ENCODE measurements around the gene SLAMF6. TPM values are rescaled to one million over a fixed set of nuclear protein-coding genes. Genes with fewer than 3 reads are reported as not detected.
"Not testable (repeated sequence)": the region's sequence is repeated elsewhere in the genome, so short reads cannot be mapped to it uniquely, and the experiment has no call there.

Gene SLAMF6
- total RNA-seq, 2 experiments from 2014 or later = 42.8 to 43.9 TPM

- ATAC-seq (no peak), DNase-seq (no peak)
- Mint-ChIP-seq H3K27me3 (no peaks in the 10 kb centered on the region), H3K36me3 (ENCODE audit: low read depth) (peaks cover 25% of the 10 kb centered on the region), H3K9me3 (peaks cover 27% of the 10 kb centered on the region), H3K27ac (no peak overlapping the region), H3K4me3 (no peak overlapping the region), H3K4me1 (ENCODE audit: low read depth) (peaks cover 50% of the 10 kb centered on the region)
- ChIA-PET CTCF (interaction anchor here (1.0 to 1.2 kb wide), 2 partner anchors 71 to 107 kb away, joined by 3 to 4 read pairs; no protein-coding TSS in a partner anchor), POLR2A (interaction anchor here (1.0 kb wide), 1 partner anchor 9 kb away, joined by 3 read pairs; no protein-coding TSS in a partner anchor)
- intact Hi-C loops (cut with micrococcal nuclease) = no loop called here
- TF ChIP-seq, protein P1, sequence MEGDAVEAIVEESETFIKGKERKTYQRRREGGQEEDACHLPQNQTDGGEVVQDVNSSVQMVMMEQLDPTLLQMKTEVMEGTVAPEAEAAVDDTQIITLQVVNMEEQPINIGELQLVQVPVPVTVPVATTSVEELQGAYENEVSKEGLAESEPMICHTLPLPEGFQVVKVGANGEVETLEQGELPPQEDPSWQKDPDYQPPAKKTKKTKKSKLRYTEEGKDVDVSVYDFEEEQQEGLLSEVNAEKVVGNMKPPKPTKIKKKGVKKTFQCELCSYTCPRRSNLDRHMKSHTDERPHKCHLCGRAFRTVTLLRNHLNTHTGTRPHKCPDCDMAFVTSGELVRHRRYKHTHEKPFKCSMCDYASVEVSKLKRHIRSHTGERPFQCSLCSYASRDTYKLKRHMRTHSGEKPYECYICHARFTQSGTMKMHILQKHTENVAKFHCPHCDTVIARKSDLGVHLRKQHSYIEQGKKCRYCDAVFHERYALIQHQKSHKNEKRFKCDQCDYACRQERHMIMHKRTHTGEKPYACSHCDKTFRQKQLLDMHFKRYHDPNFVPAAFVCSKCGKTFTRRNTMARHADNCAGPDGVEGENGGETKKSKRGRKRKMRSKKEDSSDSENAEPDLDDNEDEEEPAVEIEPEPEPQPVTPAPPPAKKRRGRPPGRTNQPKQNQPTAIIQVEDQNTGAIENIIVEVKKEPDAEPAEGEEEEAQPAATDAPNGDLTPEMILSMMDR (IDR thresholded peaks at IDR 0.05) = no peak
These were observed 14.9 kb upstream of the SLAMF6 start for GRCh38 chr1:160537714-160538665.

DNA sequence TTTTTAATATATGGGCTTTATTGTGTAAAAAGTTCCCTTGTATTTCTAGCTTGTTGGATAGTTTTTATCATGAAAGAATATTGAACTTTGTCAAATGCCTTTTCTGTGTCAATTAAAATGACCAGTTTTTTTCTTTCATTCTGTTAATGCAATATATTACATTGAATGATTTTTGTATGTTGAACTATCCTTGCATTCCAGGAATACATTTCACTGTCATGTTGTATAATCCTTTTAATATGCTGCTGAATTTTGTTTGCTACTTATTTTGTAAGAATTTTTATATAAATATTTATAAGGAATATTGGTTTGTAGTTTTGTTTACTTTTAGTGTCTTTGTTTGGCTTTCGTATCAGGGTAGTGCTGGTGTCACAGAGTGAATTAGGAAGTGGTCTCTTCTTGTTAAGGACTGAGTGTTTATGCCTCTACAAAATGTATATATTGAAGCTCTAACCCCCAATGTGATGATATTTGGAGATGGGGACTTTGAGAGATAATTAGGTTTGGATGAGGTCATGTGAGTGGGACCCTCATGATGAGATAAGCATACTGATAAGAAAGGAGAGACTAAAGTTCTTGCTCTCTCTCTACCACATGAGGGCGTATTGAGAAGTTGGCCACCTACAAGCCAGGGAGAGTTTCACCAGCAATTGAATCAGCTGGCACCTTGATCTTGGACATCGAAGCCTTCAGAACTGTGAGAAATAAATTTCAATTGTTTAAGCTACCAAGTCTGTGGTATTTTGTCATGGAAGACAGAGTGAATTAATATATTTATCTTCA is 12.0 kb upstream of the SLAMF6 start:
- Mint-ChIP-seq H3K9me3 (peaks cover 33% of the 10 kb centered on the region), H3K36me3 (ENCODE audit: low read depth) (peaks cover 27% of the 10 kb centered on the region), H3K4me3 (no peak overlapping the region), H3K27me3 (no peaks in the 10 kb centered on the region), H3K27ac (no peak overlapping the region), H3K4me1 (ENCODE audit: low read depth) (peaks cover 31% of the 10 kb centered on the region)
- CTCF ChIA-PET = interaction anchor here (0.6 to 2.7 kb wide), 8 partner anchors 9 to 106 kb away, joined by 3 to 10 read pairs (median 4); partner anchors contain the start of gene SLAMF6
- TF ChIP-seq, protein P1 (IDR thresholded peaks at IDR 0.05) = peak; percentile 13
- POLR2A ChIA-PET = interaction anchor here (1.5 to 1.7 kb wide), 2 partner anchors 12 to 33 kb away, joined by 3 to 10 read pairs; partner anchors contain the start of gene SLAMF6
- intact Hi-C loops (cut with micrococcal nuclease) = no loop called here
- ATAC-seq = no peak
- no peak for DNase-seq

DNA sequence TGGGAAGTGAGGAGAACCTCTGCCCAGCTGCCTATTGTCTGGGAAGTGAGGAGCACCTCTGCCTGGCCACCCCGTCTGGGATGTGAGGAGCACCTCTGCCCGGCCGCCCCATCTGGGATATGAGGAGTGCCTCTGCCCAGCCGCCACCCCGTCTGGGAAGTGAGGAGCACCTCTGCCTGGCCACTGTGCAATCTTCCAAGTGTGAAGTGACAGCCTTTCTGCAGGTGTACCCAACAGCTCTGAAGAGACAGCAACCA is 9.4 kb upstream of the SLAMF6 start:
- Mint-ChIP-seq H3K36me3 (ENCODE audit: low read depth) (peaks cover 38% of the 10 kb centered on the region), H3K9me3 (peaks cover 45% of the 10 kb centered on the region), H3K4me1 (ENCODE audit: low read depth) (peaks cover 30% of the 10 kb centered on the region)
- ATAC-seq; POLR2A ChIA-PET; H3K27ac Mint-ChIP-seq; intact Hi-C loops (cut with micrococcal nuclease); H3K4me3 Mint-ChIP-seq; CTCF ChIA-PET; H3K27me3 Mint-ChIP-seq; DNase-seq: not testable (repeated sequence)

GRCh38 chr1:160531809-160532556 is 8.9 kb upstream of the SLAMF6 start:
- ATAC-seq; H3K27ac Mint-ChIP-seq; DNase-seq; POLR2A ChIA-PET; H3K27me3 Mint-ChIP-seq; CTCF ChIA-PET; H3K4me3 Mint-ChIP-seq; intact Hi-C loops (cut with micrococcal nuclease): not testable (repeated sequence)
- Mint-ChIP-seq H3K36me3 (ENCODE audit: low read depth) (peaks cover 42% of the 10 kb centered on the region), H3K4me1 (ENCODE audit: low read depth) (peaks cover 32% of the 10 kb centered on the region), H3K9me3 (peaks cover 47% of the 10 kb centered on the region)

DNA sequence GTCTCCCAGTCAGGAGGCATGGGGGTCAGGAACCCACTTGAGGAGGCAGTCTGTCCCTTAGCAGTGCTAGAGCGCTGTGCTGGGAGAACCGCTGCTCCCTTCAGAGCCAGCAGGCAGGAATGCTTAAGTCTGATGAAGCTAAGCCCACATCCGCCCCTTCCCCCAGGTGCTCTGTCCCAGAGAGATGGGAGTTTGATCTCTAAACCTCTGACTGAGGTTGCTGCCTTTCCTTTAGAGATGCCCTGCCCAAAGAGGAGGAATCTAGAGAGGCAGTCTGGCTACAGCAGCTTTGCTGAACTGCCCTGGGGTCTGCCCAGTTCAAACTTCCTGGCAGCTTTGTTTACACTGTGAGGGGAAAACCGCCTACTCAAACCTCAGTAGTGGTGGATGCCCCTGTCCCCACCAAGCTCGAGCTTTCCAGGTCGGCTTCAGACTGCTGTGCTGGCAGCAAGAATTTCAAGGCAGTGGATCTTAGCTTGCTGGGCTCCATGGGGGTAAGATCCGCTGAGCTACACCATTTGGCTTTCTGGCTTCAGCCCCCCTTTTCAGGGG is 6.4 kb upstream of the SLAMF6 start:
- peak; percentile 17 for ATAC-seq
- H3K4me1 Mint-ChIP-seq (ENCODE audit: low read depth) = peaks cover 38% of the 10 kb centered on the region
- H3K9me3 Mint-ChIP-seq = peaks cover 46% of the 10 kb centered on the region
- POLR2A ChIA-PET = interaction anchor here (0.7 to 1.2 kb wide), 6 partner anchors 8 to 50 kb away, joined by 3 to 4 read pairs (median 3); no protein-coding TSS in a partner anchor
- H3K27me3 Mint-ChIP-seq; H3K4me3 Mint-ChIP-seq; intact Hi-C loops (cut with micrococcal nuclease): not testable (repeated sequence)
- peak; percentile 32 for DNase-seq
- CTCF ChIA-PET = interaction anchor here (0.9 to 2.7 kb wide), 8 partner anchors 11 to 101 kb away, joined by 3 to 11 read pairs (median 3); no protein-coding TSS in a partner anchor
- peaks cover 44% of the 10 kb centered on the region for H3K36me3 Mint-ChIP-seq (ENCODE audit: low read depth)
- H3K27ac Mint-ChIP-seq = peak overlapping the region; percentile 69

- peak overlapping the region; percentile 84 for H3K27ac Mint-ChIP-seq
- CTCF ChIA-PET = interaction anchor here (0.6 to 3.5 kb wide), 10 partner anchors 11 to 95 kb away, joined by 3 to 25 read pairs (median 4); no protein-coding TSS in a partner anchor
- H3K4me3 Mint-ChIP-seq = peak overlapping the region; percentile 41
- H3K4me1 Mint-ChIP-seq (ENCODE audit: low read depth) = peaks cover 51% of the 10 kb centered on the region
- H3K27me3 Mint-ChIP-seq, ATAC-seq, DNase-seq: not testable (repeated sequence)
- H3K36me3 Mint-ChIP-seq (ENCODE audit: low read depth) = peaks cover 63% of the 10 kb centered on the region
- POLR2A ChIA-PET = interaction anchor here (0.9 to 2.2 kb wide), 13 partner anchors 11 to 122 kb away, joined by 3 to 17 read pairs (median 3); no protein-coding TSS in a partner anchor
- H3K9me3 Mint-ChIP-seq = peaks cover 38% of the 10 kb centered on the region
- intact Hi-C loops (cut with micrococcal nuclease) = loop anchor here (5.0 kb wide), 3 partner anchors 51 to 91 kb away; partner anchors contain the start of gene CD84
These were observed 734 bp upstream of the SLAMF6 start for GRCh38 chr1:160523789-160524188.
